WTC11 (cell line): ENCODE measurements around the gene NUP210L.

ENCODE experiments used
- CREM ChIP-seq: sonication (generic); formaldehyde crosslinking; IDR thresholded peaks from 2 replicates; pipeline ENCODE4 v1.8.1; 2022; ENCODE audit warnings: mild to moderate bottlenecking, missing genetic modification reagents, moderate library complexity
- KAT7 ChIP-seq: sonication (generic); formaldehyde crosslinking; IDR thresholded peaks from 2 replicates; pipeline ENCODE4 v1.8.1; 2023; ENCODE audit warnings: missing genetic modification reagents, mild to moderate bottlenecking, borderline replicate concordance
- TF ChIP-seq, protein P1 (sequence below): fragments of 200-600 bp; IDR thresholded peaks from 2 replicates; pipeline ENCODE4 v1.8.0; 2022; ENCODE audit warnings: antibody characterized with exemption

DNA sequence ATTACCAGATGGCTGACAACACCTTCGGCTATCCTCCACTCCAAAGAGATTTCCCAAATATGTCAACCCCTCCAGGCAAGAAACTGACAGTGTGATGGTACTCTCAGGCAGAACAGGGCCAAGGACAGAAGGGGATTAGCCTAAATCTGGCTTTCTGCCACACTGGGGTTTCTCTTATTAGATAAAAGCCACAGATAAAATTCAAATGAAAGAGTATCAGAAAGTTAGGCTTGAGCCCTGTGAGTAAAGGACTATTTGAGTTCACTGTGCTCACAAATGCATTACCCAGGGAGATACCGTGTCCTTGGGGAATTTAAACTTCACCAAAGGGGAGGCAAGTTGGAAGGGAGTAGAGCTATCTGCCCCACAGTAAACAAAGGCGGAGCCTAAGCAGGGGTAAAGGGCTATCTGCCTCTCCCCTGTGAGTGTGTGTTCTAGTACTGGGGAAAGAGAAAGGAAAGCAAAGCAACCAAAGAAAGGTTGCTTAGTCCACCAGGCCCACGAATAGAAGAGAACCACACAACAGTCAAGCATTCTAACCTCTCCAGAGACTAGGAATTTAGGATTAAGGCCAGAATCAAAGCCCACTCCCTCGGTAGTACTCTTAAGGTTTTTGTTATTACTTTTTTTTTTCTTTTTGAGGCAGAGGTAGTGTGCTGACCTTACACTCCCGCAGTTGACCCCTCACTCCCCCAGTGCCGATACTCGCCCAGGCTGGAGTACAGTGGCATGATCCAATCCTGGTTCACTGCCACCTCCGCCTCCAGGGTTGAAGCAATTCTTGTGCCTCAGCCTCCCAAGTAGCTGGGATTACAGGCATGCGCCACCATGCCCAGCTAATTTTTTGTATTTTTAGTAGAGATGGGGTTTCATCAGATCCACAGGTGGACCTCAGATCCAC, 24.3 kb upstream of the NUP210L start:
- TF ChIP-seq CREM (CRISPR knock-in tag) (no peak), KAT7 (CRISPR knock-in tag) (no peak)
- TF ChIP-seq, protein P1, sequence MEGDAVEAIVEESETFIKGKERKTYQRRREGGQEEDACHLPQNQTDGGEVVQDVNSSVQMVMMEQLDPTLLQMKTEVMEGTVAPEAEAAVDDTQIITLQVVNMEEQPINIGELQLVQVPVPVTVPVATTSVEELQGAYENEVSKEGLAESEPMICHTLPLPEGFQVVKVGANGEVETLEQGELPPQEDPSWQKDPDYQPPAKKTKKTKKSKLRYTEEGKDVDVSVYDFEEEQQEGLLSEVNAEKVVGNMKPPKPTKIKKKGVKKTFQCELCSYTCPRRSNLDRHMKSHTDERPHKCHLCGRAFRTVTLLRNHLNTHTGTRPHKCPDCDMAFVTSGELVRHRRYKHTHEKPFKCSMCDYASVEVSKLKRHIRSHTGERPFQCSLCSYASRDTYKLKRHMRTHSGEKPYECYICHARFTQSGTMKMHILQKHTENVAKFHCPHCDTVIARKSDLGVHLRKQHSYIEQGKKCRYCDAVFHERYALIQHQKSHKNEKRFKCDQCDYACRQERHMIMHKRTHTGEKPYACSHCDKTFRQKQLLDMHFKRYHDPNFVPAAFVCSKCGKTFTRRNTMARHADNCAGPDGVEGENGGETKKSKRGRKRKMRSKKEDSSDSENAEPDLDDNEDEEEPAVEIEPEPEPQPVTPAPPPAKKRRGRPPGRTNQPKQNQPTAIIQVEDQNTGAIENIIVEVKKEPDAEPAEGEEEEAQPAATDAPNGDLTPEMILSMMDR = no peak
